Panc1 (cell line): Measurements from ENCODE around the gene ARF1. TPM values are rescaled to one million over a fixed set of nuclear protein-coding genes. Genes with fewer than 3 reads are reported as not detected.
A peak's percentile ranks its signal among the peaks of the same experiment; 100 is the strongest.

ENCODE experiments used
- ATAC-seq: fragments of 200-7000 bp; cut with Tn5 transposase; 2 replicates; pipeline ENCODE4 v1.9.1; 2020; ENCODE audit warnings: mild to moderate bottlenecking, moderate library complexity
- BruUV-seq: library from RNA; stranded (reverse); fragments of 400-500 nt; replicated peaks from 2 replicates; lab custom pipeline; 2021; lab: Mats Ljungman, UMichigan
- CTCF ChIA-PET: fragments of 300-600 bp; sonication (Branson Sonifier 250); formaldehyde crosslinking; loops from one replicate; lab custom pipeline; 2022; ENCODE audit warnings: antibody characterized with exemption; lab: Charles Lee
- POLR2A ChIA-PET: fragments of 300-600 bp; sonication (Branson Sonifier 250); formaldehyde crosslinking; loops from one replicate; lab custom pipeline; 2022; ENCODE audit warnings: antibody characterized with exemption; lab: Charles Lee
- DNase-seq: peaks from one replicate; pipeline ENCODE4 v3.0.0-alpha.2; 2010; ENCODE audit warnings: low read depth, low spot score
- H3K27ac ChIP-seq: 2 replicates; pipeline ENCODE4 v1.5.1; 2011; ENCODE audit warnings: mild to moderate bottlenecking, low read length, inconsistent platforms
- H3K27me3 ChIP-seq: fragments of 200-500 bp; sonication (Bioruptor generic); 2 replicates; pipeline ENCODE4 v1.6.0; 2014; ENCODE audit warnings: low read length, inconsistent platforms; ENCODE audit not compliant: control insufficient read depth, insufficient read depth
- H3K36me3 ChIP-seq: fragments of 200-500 bp; sonication (Bioruptor generic); 2 replicates; pipeline ENCODE4 v1.5.1; 2014; ENCODE audit warnings: inconsistent platforms, mild to moderate bottlenecking, low read length, moderate library complexity; ENCODE audit not compliant: control insufficient read depth, insufficient read depth
- H3K4me1 ChIP-seq: 2 replicates; pipeline ENCODE4 v1.5.1; 2011; ENCODE audit warnings: inconsistent platforms, mild to moderate bottlenecking, low read length, moderate library complexity; ENCODE audit not compliant: control insufficient read depth, insufficient read depth
- H3K4me3 ChIP-seq, 2 experiments: 2 replicates each; pipeline ENCODE4 v1.5.1; 2011 to 2012; ENCODE audit warnings: low read depth in 2 of 2, low read length in 2 of 2, mild to moderate bottlenecking in 2 of 2, inconsistent platforms in 1 of 2, moderate library complexity in 1 of 2
- H3K9me3 ChIP-seq: fragments of 200-500 bp; sonication (Bioruptor generic); 2 replicates; pipeline ENCODE4 v1.5.1; 2014; ENCODE audit warnings: low read depth, mild to moderate bottlenecking, inconsistent platforms, low read length, moderate library complexity; ENCODE audit not compliant: control insufficient read depth, insufficient read depth
- POLR2AphosphoS5 ChIP-seq: IDR thresholded peaks from 2 replicates; pipeline ENCODE4 v1.6.1; 2012; ENCODE audit warnings: mild to moderate bottlenecking, low read depth, low read length, moderate library complexity
- REST ChIP-seq, 2 experiments: IDR thresholded peaks; 2 replicates each; pipeline ENCODE4 v1.6.1; 2011 to 2012; ENCODE audit warnings: low read depth in 2 of 2, control low read depth in 1 of 2, low read length in 1 of 2, mild to moderate bottlenecking in 1 of 2, moderate library complexity in 1 of 2; ENCODE audit not compliant: insufficient read depth in 1 of 2
- SIN3A ChIP-seq: IDR thresholded peaks from 2 replicates; pipeline ENCODE4 v1.6.1; 2012; ENCODE audit warnings: low read depth, mild to moderate bottlenecking, low read length, moderate library complexity, borderline replicate concordance; ENCODE audit not compliant: insufficient read depth
- TCF7L2 ChIP-seq: IDR thresholded peaks from 2 replicates; pipeline ENCODE4 v1.6.1; 2011; ENCODE audit warnings: mild to moderate bottlenecking, low read depth, low read length, inconsistent platforms
- in situ Hi-C: cut with HindIII; loops from 2 replicates; pipeline ENCODE4 v1.10.0; 2016; ENCODE audit warnings: low sequenced_read_pairs, low pct_unique_long_range_greater_than_20kb
- intact Hi-C: fragments of 100-400 bp; cut with micrococcal nuclease; formaldehyde crosslinking; loops from one replicate; pipeline ENCODE4 v1.10.0; 2022; ENCODE audit not compliant: unreplicated experiment
- total RNA-seq: library from RNA; stranded (reverse); gene quantifications from one replicate; pipeline ENCODE4 v1.2.1, GENCODE V29; 2021; ENCODE audit not compliant: unreplicated experiment
- TF ChIP-seq, protein P1 (sequence below): fragments of 450-650 bp; IDR thresholded peaks from 2 replicates; pipeline ENCODE4 v1.5.1; 2017; ENCODE audit warnings: mild to moderate bottlenecking

Gene ARF1
- total RNA-seq, 1 experiment from 2014 or later, result 321 TPM

- Histone ChIP-seq H3K4me3 (peak overlapping the region; percentile 87 to 98), H3K36me3 (peaks cover 7% of the 10 kb centered on the region; the same call in 1 of the 2 replicates), H3K9me3 (no peaks in the 10 kb centered on the region), H3K27ac (peak overlapping the region; percentile 76), H3K27me3 (no peaks in the 10 kb centered on the region), H3K4me1 (peaks cover 29% of the 10 kb centered on the region)
- no TSS peak for BruUV-seq
- ChIA-PET CTCF (no interaction called here), POLR2A (no interaction called here)
- ATAC-seq (no peak), DNase-seq (no peak)
- intact Hi-C loops (no loop called here), in situ Hi-C loops (no loop called here)
- TF ChIP-seq SIN3A (no peak), TCF7L2 (no peak), POLR2AphosphoS5 (no peak), REST (IDR thresholded peaks at IDR 0.05; ENCODE audit: insufficient read depth in 1 of 2, low read depth in 2 of 2, low read length in 1 of 2) (no peak)
- TF ChIP-seq, protein P1, sequence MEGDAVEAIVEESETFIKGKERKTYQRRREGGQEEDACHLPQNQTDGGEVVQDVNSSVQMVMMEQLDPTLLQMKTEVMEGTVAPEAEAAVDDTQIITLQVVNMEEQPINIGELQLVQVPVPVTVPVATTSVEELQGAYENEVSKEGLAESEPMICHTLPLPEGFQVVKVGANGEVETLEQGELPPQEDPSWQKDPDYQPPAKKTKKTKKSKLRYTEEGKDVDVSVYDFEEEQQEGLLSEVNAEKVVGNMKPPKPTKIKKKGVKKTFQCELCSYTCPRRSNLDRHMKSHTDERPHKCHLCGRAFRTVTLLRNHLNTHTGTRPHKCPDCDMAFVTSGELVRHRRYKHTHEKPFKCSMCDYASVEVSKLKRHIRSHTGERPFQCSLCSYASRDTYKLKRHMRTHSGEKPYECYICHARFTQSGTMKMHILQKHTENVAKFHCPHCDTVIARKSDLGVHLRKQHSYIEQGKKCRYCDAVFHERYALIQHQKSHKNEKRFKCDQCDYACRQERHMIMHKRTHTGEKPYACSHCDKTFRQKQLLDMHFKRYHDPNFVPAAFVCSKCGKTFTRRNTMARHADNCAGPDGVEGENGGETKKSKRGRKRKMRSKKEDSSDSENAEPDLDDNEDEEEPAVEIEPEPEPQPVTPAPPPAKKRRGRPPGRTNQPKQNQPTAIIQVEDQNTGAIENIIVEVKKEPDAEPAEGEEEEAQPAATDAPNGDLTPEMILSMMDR, result no peak
Observed at GRCh38 chr1:228081144-228081543, 1.4 kb upstream of the ARF1 start.

GRCh38 chr1:228081578-228082213 is 812 bp upstream of the ARF1 start:
- DNase-seq (no peak), ATAC-seq (peak; percentile 20)
- in situ Hi-C loops (no loop called here), intact Hi-C loops (no loop called here)
- ChIA-PET POLR2A (interaction anchor here (0.5 to 0.6 kb wide), 2 partner anchors 80 to 139 kb away, joined by 3 to 5 read pairs; no protein-coding TSS in a partner anchor), CTCF (no interaction called here)
- Histone ChIP-seq H3K27ac (peak overlapping the region; percentile 78), H3K9me3 (no peaks in the 10 kb centered on the region), H3K36me3 (peaks cover 7% of the 10 kb centered on the region; the same call in 1 of the 2 replicates), H3K4me1 (peaks cover 34% of the 10 kb centered on the region), H3K4me3 (peak overlapping the region; percentile 87 to 98), H3K27me3 (no peaks in the 10 kb centered on the region)
- no TSS peak for BruUV-seq
- TF ChIP-seq TCF7L2 (no peak), REST (IDR thresholded peaks at IDR 0.05; ENCODE audit: insufficient read depth in 1 of 2, low read depth in 2 of 2, low read length in 1 of 2) (no peak), SIN3A (no peak), POLR2AphosphoS5 (no peak)
- TF ChIP-seq, protein P1, result no peak
